ENCODE measurements around the gene KCNK4. TPM values are rescaled to one million over a fixed set of nuclear protein-coding genes. Genes with fewer than 3 reads are reported as not detected.
A peak's percentile ranks its signal among the peaks of the same experiment; 100 is the strongest.
"Not testable (repeated sequence)": the region's sequence is repeated elsewhere in the genome, so short reads cannot be mapped to it uniquely, and the experiment has no call there.

KCNK4 gene
- total RNA-seq, 1 donor from 2014 or later: not detected

DNA sequence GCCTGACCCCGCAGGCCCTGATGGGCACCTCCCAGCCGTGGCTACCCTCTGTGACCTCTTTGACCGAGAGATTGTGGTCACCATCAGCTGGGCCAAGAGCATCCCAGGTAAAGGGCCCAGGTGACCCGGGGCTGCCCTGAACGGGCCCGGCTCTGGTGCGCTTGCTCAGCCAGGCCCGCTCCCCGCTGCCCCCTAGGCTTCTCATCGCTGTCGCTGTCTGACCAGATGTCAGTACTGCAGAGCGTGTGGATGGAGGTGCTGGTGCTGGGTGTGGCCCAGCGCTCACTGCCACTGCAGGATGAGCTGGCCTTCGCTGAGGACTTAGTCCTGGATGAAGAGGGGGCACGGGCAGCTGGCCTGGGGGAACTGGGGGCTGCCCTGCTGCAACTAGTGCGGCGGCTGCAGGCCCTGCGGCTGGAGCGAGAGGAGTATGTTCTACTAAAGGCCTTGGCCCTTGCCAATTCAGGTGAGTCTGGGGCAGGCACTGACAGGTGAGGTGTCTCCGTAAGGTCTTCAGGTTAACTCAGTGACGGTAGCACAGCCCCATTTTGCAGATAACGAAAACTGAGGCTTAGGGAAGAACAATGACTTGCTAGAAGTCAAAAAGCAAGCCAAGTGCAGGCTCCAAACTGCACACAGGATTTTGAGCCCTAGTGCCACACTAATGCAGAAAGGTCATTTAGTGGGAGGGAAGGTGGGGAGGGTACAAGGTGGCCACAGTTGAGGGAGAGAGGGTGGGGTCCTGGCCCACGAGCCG lies 23.9 kb downstream of the KCNK4 start:
- intact Hi-C loops (cut with micrococcal nuclease): no loop called here
- H3K27me3 ChIP-seq (ENCODE audit: low read depth): no peaks in the 10 kb centered on the region
- H3K9me3 ChIP-seq (replicated peaks): no peaks in the 10 kb centered on the region
- no peak for DNase-seq
- H3K4me1 ChIP-seq: peaks cover 79% of the 10 kb centered on the region
- peak overlapping the region; percentile 64 for H3K27ac ChIP-seq (replicated peaks)
- TF ChIP-seq, protein P1, sequence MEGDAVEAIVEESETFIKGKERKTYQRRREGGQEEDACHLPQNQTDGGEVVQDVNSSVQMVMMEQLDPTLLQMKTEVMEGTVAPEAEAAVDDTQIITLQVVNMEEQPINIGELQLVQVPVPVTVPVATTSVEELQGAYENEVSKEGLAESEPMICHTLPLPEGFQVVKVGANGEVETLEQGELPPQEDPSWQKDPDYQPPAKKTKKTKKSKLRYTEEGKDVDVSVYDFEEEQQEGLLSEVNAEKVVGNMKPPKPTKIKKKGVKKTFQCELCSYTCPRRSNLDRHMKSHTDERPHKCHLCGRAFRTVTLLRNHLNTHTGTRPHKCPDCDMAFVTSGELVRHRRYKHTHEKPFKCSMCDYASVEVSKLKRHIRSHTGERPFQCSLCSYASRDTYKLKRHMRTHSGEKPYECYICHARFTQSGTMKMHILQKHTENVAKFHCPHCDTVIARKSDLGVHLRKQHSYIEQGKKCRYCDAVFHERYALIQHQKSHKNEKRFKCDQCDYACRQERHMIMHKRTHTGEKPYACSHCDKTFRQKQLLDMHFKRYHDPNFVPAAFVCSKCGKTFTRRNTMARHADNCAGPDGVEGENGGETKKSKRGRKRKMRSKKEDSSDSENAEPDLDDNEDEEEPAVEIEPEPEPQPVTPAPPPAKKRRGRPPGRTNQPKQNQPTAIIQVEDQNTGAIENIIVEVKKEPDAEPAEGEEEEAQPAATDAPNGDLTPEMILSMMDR (IDR thresholded peaks at IDR 0.05; ENCODE audit: borderline replicate concordance): no peak
- H3K4me3 ChIP-seq: no peak overlapping the region
- peaks cover 29% of the 10 kb centered on the region for H3K36me3 ChIP-seq

DNA sequence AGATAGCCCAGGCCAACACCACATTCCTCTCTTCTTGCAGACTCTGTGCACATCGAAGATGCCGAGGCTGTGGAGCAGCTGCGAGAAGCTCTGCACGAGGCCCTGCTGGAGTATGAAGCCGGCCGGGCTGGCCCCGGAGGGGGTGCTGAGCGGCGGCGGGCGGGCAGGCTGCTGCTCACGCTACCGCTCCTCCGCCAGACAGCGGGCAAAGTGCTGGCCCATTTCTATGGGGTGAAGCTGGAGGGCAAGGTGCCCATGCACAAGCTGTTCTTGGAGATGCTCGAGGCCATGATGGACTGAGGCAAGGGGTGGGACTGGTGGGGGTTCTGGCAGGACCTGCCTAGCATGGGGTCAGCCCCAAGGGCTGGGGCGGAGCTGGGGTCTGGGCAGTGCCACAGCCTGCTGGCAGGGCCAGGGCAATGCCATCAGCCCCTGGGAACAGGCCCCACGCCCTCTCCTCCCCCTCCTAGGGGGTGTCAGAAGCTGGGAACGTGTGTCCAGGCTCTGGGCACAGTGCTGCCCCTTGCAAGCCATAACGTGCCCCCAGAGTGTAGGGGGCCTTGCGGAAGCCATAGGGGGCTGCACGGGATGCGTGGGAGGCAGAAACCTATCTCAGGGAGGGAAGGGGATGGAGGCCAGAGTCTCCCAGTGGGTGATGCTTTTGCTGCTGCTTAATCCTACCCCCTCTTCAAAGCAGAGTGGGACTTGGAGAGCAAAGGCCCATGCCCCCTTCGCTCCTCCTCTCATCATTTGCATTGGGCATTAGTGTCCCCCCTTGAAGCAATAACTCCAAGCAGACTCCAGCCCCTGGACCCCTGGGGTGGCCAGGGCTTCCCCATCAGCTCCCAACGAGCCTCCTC lies 24.8 kb downstream of the KCNK4 start:
- H3K9me3 ChIP-seq (replicated peaks); H3K27me3 ChIP-seq (ENCODE audit: low read depth); intact Hi-C loops (cut with micrococcal nuclease); DNase-seq: not testable (repeated sequence)
- Histone ChIP-seq H3K36me3 (peaks cover 31% of the 10 kb centered on the region), H3K27ac (replicated peaks) (peak overlapping the region; percentile 100), H3K4me3 (peak overlapping the region; percentile 82), H3K4me1 (peaks cover 74% of the 10 kb centered on the region)

DNA sequence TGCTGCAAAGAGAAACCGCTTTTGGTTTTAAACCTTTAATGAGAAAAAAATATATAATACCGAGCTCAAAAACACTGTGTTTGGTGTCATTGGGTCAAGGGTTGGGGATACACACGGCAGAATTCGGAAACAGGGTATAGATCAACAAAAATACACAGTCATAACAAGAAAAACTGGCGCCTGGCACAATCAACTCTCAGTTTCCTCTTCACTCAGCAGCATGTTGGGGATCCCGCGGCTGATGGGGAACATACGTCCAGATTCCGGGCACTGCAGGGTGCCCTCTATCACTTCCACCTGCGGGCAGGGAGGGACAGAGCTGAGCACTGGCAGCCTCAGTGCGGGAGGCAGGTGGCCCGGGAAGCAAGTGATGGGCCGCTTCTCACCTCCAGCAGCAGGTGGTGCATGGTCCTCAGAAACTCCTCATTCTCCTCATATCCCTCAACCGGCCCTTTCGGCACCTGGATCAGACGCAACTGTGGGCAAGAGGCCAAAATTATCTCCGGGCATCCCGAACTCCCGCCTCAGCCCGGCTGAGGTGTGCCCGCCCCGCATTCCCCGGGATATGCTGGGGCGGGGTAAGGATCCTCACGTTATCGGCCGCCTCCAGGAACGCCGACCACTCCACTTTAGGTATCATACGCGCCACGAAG lies 25.7 kb downstream of the KCNK4 start:
- intact Hi-C loops (cut with micrococcal nuclease): no loop called here
- peak overlapping the region; percentile 82 for H3K4me3 ChIP-seq
- no peaks in the 10 kb centered on the region for H3K9me3 ChIP-seq (replicated peaks)
- peak overlapping the region; percentile 100 for H3K27ac ChIP-seq (replicated peaks)
- peaks cover 72% of the 10 kb centered on the region for H3K4me1 ChIP-seq
- DNase-seq: no peak
- TF ChIP-seq, protein P1 (IDR thresholded peaks at IDR 0.05; ENCODE audit: borderline replicate concordance): no peak
- no peaks in the 10 kb centered on the region for H3K27me3 ChIP-seq (ENCODE audit: low read depth)
- H3K36me3 ChIP-seq: peaks cover 30% of the 10 kb centered on the region

DNA sequence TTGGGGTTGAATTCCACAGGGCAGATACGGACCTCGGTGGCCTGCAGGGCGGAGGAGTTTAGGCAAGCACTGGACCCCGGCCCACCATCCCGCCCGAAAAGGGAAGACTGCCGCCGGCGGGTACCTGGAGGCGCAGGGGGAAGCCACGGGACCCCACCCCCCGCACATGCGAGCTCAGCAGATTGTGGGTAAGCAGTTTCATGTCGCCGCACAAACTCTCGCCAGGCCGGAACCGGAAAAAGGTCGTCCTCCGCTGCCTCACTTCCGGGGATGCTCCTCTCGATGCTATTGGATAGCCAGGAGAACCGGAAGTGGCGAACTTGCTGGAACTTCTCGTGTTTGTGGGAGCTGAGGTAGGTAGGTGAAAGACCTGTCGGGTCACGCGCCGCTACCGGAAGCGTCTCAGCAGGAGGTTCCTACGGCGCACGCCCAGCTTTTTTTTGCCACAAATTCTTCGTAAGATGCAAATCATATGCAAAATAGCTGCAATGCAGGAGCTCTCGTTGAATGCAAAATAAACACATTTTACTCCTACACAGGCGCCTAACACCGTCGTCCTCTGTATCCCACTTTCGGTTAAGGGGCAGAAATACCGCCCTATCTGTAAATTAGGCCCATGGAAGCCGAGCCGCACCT lies 26.3 kb downstream of the KCNK4 start, which contains the start of gene TRMT112:
TRMT112 (minus strand) TSS at position 235 of the 636 bp plus-strand sequence; CDS start at position 202, 33 bp downstream.
- Histone ChIP-seq H3K27ac (replicated peaks) (peak within 1 kb of the TSS; percentile 100), H3K9me3 (replicated peaks) (no peaks in the 10 kb centered on the region), H3K27me3 (ENCODE audit: low read depth) (no peaks in the 10 kb centered on the region), H3K4me3 (peak within 1 kb of the TSS; percentile 82), H3K4me1 (peaks cover 69% of the 10 kb centered on the region), H3K36me3 (peaks cover 34% of the 10 kb centered on the region)
- DNase-seq: peak; percentile 94
- TF ChIP-seq, protein P1 (IDR thresholded peaks at IDR 0.05; ENCODE audit: borderline replicate concordance): no peak
- intact Hi-C loops (cut with micrococcal nuclease): no loop called here

DNA sequence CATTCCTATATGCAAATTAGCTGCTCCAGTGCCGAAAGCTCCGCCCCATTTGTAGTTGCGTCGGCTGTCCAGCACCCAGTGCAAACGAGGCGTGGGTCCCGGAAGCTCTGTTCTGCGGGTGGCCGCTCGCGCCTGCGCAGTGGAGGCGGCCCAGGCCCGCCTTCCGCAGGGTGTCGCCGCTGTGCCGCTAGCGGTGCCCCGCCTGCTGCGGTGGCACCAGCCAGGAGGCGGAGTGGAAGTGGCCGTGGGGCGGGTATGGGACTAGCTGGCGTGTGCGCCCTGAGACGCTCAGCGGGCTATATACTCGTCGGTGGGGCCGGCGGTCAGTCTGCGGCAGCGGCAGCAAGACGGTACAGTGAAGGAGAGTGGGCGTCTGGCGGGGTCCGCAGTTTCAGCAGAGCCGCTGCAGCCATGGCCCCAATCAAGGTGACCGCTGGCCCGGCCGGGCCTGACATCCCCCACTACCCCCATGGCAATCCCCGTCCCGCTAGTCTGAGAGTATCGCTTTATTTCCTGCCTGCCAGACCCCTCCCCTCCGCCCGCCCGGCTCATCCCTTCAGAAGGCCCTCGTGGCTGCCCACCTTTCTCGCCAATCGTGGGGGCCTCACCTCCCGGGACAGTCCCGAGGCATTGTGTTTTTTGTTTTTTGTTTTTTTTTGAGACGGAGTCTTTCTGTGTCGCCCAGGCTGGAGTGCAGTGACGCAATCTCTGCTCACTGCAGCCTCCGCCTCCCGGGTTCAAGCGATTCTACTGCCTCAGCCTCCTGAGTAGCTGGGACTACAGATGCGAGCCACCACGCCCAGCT lies 27.1 kb downstream of the KCNK4 start, which contains the start of gene PRDX5:
PRDX5 (plus strand) TSS at position 161 of the 805 bp plus-strand sequence; CDS start at position 256, 95 bp downstream.
- intact Hi-C loops (cut with micrococcal nuclease): no loop called here
- no peaks in the 10 kb centered on the region for H3K27me3 ChIP-seq (ENCODE audit: low read depth)
- peaks cover 38% of the 10 kb centered on the region for H3K36me3 ChIP-seq
- H3K9me3 ChIP-seq (replicated peaks): no peaks in the 10 kb centered on the region
- H3K4me3 ChIP-seq: peak within 1 kb of the TSS; percentile 82
- peak; percentile 96 for DNase-seq
- peaks cover 61% of the 10 kb centered on the region for H3K4me1 ChIP-seq
- TF ChIP-seq, protein P1 (IDR thresholded peaks at IDR 0.05; ENCODE audit: borderline replicate concordance): peak; percentile 53
- H3K27ac ChIP-seq (replicated peaks): peak within 1 kb of the TSS; percentile 100

Data from left ventricle myocardium inferior (tissue), 1 donor.